Hematopoietic multipotent progenitor cell treated with erythropoietin and hydrocortisone succinate and interleukin-3 and kit ligand, for 8 days (in vitro differentiated cells): ENCODE data around the gene TMEM120A.
A peak's percentile ranks its signal among the peaks of the same experiment; 100 is the strongest.

Experiments
- DNase-seq: peaks from one replicate; pipeline ENCODE4 v3.0.0-alpha.2; 2015

The TMEM120A gene

DNA sequence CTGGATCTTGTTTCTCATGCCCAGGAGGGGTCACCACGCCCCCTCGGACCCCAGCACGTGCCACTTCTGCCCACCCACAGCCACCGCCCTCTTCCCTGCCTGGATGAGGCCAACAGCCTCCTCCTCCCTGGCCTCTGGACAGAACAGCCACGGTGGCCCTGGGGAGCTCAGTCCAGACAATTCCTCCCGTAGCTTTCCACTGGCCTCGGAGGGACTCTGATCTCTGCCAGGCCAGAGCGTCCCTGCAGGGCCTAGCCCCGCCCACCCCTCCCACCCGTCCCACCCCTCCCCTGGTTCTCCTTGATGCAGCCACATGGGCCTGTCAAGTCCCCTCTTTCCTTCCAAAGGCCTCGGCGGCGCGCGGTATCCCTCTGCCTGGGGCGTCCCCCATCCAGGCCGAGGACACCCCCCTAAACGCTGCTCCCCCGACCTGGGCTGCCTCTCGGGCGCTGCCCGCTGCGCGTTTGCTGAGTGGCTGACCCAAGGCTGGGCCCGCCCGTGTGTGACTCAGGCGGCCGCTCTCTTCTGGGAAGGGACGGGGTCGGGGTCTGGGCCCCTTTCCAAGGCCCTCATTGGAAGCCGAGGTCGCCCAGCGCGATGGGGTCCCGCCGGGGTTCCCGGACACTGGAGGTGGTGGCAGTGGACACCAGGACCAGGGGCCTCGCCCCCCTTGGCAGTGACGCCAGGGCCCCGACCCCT lies 557 bp downstream of the TMEM120A start:
- peak; percentile 17 for DNase-seq

DNA sequence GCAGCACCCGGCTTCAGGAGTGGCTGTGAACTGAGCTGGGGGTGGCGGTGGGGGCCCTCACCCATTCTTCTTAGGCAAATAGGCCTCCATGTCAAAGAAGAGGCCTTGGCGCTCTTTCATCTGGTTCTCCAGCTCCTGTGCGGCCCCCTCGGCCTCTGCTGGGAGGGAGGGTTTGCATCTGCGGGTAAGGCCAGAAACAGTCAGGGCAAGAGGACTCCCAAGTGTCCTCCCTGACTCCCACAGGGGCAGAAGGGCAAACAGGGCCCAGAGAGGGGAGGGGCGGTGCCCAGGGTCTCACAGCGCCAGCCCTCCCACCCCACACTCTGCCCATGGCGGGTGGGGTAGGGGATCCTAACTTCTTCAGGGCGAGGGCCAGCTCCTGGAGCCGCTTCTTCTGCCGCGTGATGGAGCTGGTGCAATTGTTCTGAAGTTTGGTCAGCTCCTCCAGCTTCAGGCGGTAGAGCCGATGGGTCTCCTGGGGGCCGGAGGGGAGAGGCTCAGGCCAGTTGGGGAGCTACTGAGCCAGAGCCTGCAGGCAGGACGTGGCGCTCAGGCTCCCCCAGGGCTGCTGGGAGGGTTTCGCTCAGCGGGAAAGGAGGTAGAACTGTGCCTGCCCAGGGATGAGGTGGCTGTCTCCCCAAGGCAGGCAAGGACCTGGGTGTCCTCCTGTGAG lies 2.2 kb downstream of the TMEM120A start:
- DNase-seq: no peak

- DNase-seq: no peak
Observed at GRCh38 chr7:75991531-75992082, 2.8 kb downstream of the TMEM120A start.

GRCh38 chr7:75989500-75990388 lies 4.7 kb downstream of the TMEM120A start:
- DNase-seq: no peak

- DNase-seq: no peak
Observed at GRCh38 chr7:75988568-75989499, 5.6 kb downstream of the TMEM120A start.

DNA sequence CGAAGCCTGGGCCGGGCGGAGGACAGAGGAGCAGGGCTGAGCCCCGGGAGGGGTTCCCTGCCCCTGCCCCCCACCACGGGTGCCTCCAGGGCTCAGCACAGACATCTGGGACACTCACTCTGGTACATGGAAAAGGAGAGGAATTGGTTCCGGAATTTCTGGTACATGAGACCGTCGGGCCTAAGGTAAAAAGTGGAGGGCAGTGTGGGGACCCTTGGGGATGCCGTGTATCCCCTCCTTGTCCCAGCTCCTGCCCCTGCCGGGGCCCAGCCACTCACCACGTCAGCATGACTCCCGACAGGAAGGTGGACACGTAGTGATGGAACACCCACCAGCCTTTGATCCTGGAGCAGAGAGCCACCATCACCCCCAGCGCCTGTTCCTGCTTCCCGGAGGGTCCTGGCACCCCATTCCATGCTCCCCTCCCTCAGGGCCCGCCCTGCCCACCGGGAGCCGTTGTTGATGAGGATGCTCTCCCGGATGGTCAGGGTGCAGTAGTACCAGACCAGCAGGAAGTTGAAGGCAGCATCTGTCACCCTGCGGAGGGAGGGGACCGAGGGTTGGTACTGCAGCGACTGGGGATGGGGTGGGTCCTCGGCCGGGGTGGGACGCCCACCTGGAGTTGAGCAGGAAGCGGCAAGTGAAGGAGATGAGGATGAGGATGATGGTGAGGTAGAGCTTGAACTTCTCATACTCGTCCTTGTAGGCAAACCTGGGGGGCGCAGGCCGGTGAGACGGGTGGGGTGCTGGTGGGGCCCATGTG lies 6.4 kb downstream of the TMEM120A start:
- DNase-seq: no peak

GRCh38 chr7:75987026-75987804 lies 7.2 kb downstream of the TMEM120A start:
- DNase-seq: no peak

DNA sequence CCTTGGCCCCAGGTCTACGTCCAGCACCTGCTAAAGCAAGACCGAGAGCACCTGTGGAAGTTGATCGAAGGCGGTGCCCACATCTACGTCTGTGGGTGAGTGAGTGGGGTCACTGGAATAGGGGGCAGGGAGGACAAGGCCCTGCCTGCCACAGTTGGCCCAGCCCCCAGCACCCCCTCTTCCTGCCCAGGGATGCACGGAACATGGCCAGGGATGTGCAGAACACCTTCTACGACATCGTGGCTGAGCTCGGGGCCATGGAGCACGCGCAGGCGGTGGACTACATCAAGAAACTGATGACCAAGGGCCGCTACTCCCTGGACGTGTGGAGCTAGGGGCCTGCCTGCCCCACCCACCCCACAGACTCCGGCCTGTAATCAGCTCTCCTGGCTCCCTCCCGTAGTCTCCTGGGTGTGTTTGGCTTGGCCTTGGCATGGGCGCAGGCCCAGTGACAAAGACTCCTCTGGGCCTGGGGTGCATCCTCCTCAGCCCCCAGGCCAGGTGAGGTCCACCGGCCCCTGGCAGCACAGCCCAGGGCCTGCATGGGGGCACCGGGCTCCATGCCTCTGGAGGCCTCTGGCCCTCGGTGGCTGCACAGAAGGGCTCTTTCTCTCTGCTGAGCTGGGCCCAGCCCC lies 8.1 kb downstream of the TMEM120A start:
- DNase-seq: no peak

DNA sequence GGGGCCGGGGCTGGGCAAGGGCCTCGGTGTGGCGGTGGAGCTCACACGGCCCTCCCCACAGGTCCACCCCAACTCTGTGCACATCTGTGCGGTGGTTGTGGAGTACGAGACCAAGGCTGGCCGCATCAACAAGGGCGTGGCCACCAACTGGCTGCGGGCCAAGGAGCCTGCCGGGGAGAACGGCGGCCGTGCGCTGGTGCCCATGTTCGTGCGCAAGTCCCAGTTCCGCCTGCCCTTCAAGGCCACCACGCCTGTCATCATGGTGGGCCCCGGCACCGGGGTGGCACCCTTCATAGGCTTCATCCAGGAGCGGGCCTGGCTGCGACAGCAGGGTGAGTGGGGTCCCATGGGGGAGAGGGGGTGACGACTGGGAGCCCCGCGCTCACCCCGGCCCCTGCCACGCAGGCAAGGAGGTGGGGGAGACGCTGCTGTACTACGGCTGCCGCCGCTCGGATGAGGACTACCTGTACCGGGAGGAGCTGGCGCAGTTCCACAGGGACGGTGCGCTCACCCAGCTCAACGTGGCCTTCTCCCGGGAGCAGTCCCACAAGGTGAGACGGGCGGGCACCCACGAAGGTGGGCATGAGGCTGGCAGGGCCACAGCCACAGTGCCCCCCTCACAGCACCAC lies 8.8 kb downstream of the TMEM120A start:
- DNase-seq: peak; percentile 14

- no peak for DNase-seq
Observed at GRCh38 chr7:75985009-75985517, 9.3 kb downstream of the TMEM120A start.

- DNase-seq: no peak
Observed at GRCh38 chr7:75984130-75985008, 10.0 kb downstream of the TMEM120A start.

DNA sequence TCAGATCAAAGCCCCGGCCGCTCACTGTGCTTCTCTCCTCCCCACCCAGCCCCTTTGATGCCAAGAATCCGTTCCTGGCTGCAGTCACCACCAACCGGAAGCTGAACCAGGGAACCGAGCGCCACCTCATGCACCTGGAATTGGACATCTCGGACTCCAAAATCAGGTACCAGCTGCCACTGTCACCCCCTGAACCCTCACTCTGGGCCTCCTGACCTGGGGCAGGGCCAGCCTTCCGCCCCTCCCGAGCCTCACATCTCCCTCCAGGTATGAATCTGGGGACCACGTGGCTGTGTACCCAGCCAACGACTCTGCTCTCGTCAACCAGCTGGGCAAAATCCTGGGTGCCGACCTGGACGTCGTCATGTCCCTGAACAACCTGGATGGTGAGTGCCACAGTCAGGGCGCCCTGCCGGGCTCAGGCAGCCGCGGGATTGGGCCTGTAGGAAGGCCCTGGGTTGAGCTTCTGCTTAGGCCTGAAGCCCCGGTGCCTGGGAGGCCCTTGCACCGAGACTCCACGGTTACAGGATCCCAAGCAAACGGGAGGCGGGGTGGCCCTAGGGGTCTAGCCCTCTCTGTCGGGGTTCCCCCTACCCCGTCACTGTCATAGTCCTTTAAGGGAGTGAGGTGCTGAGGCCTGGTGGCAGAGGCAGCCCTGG lies 10.8 kb downstream of the TMEM120A start:
- no peak for DNase-seq

DNA sequence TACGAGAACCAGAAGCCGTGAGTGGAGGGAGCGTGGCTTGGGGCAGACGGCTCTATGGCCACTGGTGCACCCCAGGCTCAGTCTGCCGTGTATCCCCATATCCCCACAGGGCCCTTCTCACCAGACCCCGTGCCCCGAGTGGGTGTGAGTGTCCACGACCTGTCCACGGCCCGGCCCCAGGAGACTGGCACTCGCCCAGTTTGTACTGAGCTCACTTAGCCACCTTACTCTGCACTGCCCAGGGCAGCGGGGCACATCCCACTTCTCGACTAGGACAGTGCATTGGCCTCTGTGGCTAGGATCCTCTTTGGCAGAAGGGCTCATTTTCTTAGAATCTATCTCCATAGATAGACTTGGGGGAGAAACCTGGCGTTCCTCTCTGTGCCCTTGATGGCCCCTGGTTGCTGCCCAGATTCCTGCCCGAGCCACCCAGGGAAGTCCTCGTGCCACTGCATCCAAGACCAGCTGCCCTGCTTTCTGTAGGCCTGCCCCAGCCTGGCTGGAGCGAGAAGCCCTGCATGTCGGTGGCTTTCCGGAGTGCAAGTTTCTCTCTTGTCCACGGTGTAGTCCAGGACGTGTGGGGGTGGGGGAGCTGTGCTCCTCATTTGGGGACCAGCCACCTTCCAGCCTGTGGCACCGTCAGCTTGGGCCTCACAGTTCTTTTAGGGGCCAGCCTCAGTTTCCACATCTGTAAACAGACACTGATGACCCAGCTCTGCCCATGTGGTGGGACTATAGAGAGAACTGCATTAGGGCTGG lies 11.9 kb downstream of the TMEM120A start:
- DNase-seq: no peak

DNA sequence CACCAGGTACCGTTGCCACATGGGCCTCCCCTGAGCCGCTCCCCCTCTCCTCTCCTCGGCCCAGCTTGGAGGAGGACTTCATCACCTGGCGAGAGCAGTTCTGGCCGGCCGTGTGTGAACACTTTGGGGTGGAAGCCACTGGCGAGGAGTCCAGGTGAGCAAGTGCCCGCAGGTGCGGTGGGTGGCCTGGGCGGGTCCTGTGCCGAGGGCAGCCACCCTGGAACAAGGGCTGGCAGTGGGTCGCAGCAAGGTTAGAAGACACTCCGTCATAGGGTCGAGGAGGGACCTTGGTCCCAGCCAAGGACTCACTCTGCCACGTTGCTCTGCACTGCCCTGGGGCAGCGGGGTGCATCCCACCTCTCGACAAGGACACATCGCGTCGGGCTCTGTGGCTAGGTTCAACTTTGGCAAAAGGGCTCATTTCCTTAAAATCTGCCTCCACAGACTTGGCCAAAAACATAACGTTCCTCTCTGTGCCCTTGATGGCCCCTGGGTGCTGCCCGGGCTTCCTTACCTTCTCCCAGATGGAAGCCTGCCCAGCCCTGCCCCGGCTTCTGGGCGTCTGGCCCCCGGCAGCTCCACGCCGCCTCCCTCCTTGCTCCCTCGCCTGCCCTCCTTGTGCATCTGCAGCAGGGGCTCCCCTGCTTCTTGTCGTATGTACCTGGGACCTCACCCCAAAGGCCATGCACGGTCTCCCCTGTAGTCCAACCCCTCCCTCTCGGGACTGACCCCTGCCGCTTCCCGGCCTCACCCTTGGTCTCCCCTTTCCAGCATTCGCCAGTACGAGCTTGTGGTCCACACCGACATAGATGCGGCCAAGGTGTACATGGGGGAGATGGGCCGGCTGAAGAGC lies 12.7 kb downstream of the TMEM120A start:
- DNase-seq: no peak

DNA sequence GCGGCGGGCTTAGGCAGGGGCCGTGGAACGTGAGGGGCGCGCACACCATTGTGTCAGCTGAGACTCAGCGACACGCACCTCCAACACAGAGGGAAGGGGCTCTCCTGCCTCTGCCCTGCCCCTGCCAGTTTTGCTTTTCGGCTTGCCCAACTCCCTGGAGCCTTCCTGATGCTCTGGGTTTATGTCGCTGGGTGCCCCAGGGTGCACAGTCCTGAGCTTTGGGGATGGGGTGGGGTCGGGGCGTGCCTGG lies 13.3 kb downstream of the TMEM120A start:
- no peak for DNase-seq
